ENCODE measurements around the gene WDR87. TPM values are rescaled to one million over a fixed set of nuclear protein-coding genes. Genes with fewer than 3 reads are reported as not detected.
"Not testable (repeated sequence)": the region's sequence is repeated elsewhere in the genome, so short reads cannot be mapped to it uniquely, and the experiment has no call there.

Gene WDR87
- total RNA-seq, 1 donor from 2014 or later: not detected

GRCh38 chr19:37925212-37925611 lies 18.8 kb upstream of the WDR87 start:
- Histone ChIP-seq H3K4me1 (no peaks in the 10 kb centered on the region), H3K9me3 (replicated peaks) (no peaks in the 10 kb centered on the region), H3K27ac (replicated peaks) (no peak overlapping the region), H3K36me3 (no peaks in the 10 kb centered on the region), H3K4me3 (no peak overlapping the region), H3K27me3 (ENCODE audit: low read depth) (no peaks in the 10 kb centered on the region)
- TF ChIP-seq CTCF (IDR thresholded peaks at IDR 0.05; ENCODE audit: borderline replicate concordance): no peak
- intact Hi-C loops (cut with micrococcal nuclease): no loop called here
- no peak for DNase-seq

GRCh38 chr19:37924573-37924972 lies 18.2 kb upstream of the WDR87 start:
- H3K27ac ChIP-seq (replicated peaks); H3K4me3 ChIP-seq; H3K27me3 ChIP-seq (ENCODE audit: low read depth); DNase-seq; intact Hi-C loops (cut with micrococcal nuclease); H3K36me3 ChIP-seq; H3K4me1 ChIP-seq; H3K9me3 ChIP-seq (replicated peaks): not testable (repeated sequence)

GRCh38 chr19:37920591-37921450 lies 14.4 kb upstream of the WDR87 start:
- Histone ChIP-seq H3K9me3 (replicated peaks) (no peaks in the 10 kb centered on the region), H3K27ac (replicated peaks) (no peak overlapping the region), H3K27me3 (ENCODE audit: low read depth) (no peaks in the 10 kb centered on the region), H3K4me3 (no peak overlapping the region), H3K4me1 (no peaks in the 10 kb centered on the region), H3K36me3 (no peaks in the 10 kb centered on the region)
- TF ChIP-seq CTCF (IDR thresholded peaks at IDR 0.05; ENCODE audit: borderline replicate concordance): no peak
- intact Hi-C loops (cut with micrococcal nuclease): no loop called here
- no peak for DNase-seq

- intact Hi-C loops (cut with micrococcal nuclease): no loop called here
- no peak overlapping the region for H3K4me3 ChIP-seq
- no peak for TF ChIP-seq CTCF (IDR thresholded peaks at IDR 0.05; ENCODE audit: borderline replicate concordance)
These were observed 8.5 kb upstream of the WDR87 start for GRCh38 chr19:37914908-37915307.

GRCh38 chr19:37909661-37910199 lies 3.3 kb upstream of the WDR87 start:
- DNase-seq: no peak
- H3K9me3 ChIP-seq (replicated peaks): no peaks in the 10 kb centered on the region
- peaks cover 27% of the 10 kb centered on the region for H3K4me1 ChIP-seq
- no peak for TF ChIP-seq CTCF (IDR thresholded peaks at IDR 0.05; ENCODE audit: borderline replicate concordance)
- intact Hi-C loops (cut with micrococcal nuclease): no loop called here
- H3K4me3 ChIP-seq: no peak overlapping the region
- H3K27me3 ChIP-seq (ENCODE audit: low read depth): no peaks in the 10 kb centered on the region
- no peaks in the 10 kb centered on the region for H3K36me3 ChIP-seq
- no peak overlapping the region for H3K27ac ChIP-seq (replicated peaks)

More at GRCh38 chr19:37914908-37915307, 8.5 kb upstream of the WDR87 start:
- H3K27me3 ChIP-seq (ENCODE audit: low read depth): no peaks in the 10 kb centered on the region
- peaks cover 9% of the 10 kb centered on the region for H3K4me1 ChIP-seq
- H3K9me3 ChIP-seq (replicated peaks): no peaks in the 10 kb centered on the region
- no peaks in the 10 kb centered on the region for H3K36me3 ChIP-seq
- H3K27ac ChIP-seq (replicated peaks): no peak overlapping the region
- no peak for DNase-seq
